Ovary (tissue), 9 donors: ENCODE results near the gene EBF4. TPM values are rescaled to one million over a fixed set of nuclear protein-coding genes. Genes with fewer than 3 reads are reported as not detected.
A peak's percentile ranks its signal among the peaks of the same experiment; 100 is the strongest.

Experiments used
- DNase-seq, 5 donors: peaks; one replicate each; pipeline ENCODE4 v3.0.0-alpha.2; 2019 to 2020
- H3K27ac ChIP-seq, 2 donors: fragments of 200-600 bp; one replicate each; pipeline versions ENCODE4 v1.5.1 to v1.8.0; 2019 to 2022
- H3K27me3 ChIP-seq: fragments of 200-600 bp; one replicate; pipeline ENCODE4 v1.8.0; 2022
- H3K36me3 ChIP-seq: fragments of 200-600 bp; sonication (generic); one replicate; pipeline ENCODE4 v1.5.1; 2019
- H3K4me1 ChIP-seq: one replicate; pipeline ENCODE4 v1.8.1; 2013; ENCODE audit warnings: mild to moderate bottlenecking, moderate library complexity; ENCODE audit not compliant: insufficient read depth
- H3K4me3 ChIP-seq: fragments of 200-600 bp; sonication (generic); one replicate; pipeline ENCODE4 v1.5.1; 2017
- H3K9me3 ChIP-seq, 2 donors: fragments of 200-600 bp in 1 of 2; sonication (generic) in 1 of 2; one replicate each; pipeline versions ENCODE4 v1.5.1 to v1.8.1; 2013 to 2019; ENCODE audit warnings: mild to moderate bottlenecking in 1 of 2, moderate library complexity in 1 of 2
- CTCF ChIP-seq, 3 donors: fragments of 450-650 bp in 2 of 3; fragments of 200-600 bp in 1 of 3; IDR thresholded peaks; one replicate each; pipeline versions ENCODE4 v1.5.1 to v1.8.0; 2016 to 2022; ENCODE audit warnings: antibody characterized with exemption in 3 of 3, mild to moderate bottlenecking in 1 of 3
- EP300 ChIP-seq: sonication (generic); formaldehyde crosslinking; IDR thresholded peaks from one replicate; pipeline ENCODE4 v1.6.1; 2017; ENCODE audit warnings: antibody characterized with exemption
- POLR2A ChIP-seq: fragments of 450-650 bp; IDR thresholded peaks from one replicate; pipeline ENCODE4 v1.6.1; 2017; ENCODE audit warnings: antibody characterized with exemption, mild to moderate bottlenecking, moderate library complexity
- WGBS, 3 donors: extraction: QIAGEN DNeasy Blood & Tissue Kit in 1 of 3; methylation state at CpG; one replicate each; pipeline versions ENCODE4 v1.1.5 to v1.1.7; 2013 to 2017; 5-methylcytosine and 5-hydroxymethylcytosine counted together
- intact Hi-C, 4 donors: fragments of 100-400 bp; cut with DNase I; formaldehyde crosslinking; loops; one replicate each; pipeline versions ENCODE4 v1.11.0 to v1.15.1; 2022 to 2023
- polyA plus RNA-seq, 2 donors: library from polyadenylated mRNA; stranded (reverse); fragments of 200-250 nt in 1 of 2; fragments of 350-450 nt in 1 of 2; fragmentation: Illumina TruSeq in 1 of 2; extraction: RNeasy Lipid Tissue Mini Kit (QIAGEN cat#74804) in 1 of 2; gene quantifications; one replicate each; pipeline ENCODE4 v1.2.3, GENCODE V29; 2013 to 2014
- total RNA-seq, 7 donors: library from RNA; depleted of rRNA in 2 of 7; stranded (reverse); fragments of >200 nt in 2 of 7; fragmentation: NEBNext Ultra II Directional in 3 of 7; extraction: Animal tissue kit (Norgen Biotek cat#: 25700) in 3 of 7; gene quantifications; one replicate each; pipeline versions ENCODE4 v1.1.0 to v1.2.4, GENCODE V29; 2016 to 2023
- donor health status: DM: no; HTN: no; CAD: no; lungs with moderate emphysema.
- donor health status: DM: no; HTN: no; CAD: no.
- donor health status: Bipolar disorder and iron deficiency.
- donor health status: DM: yes; HTN: yes; CAD: no.
- donor health status: DM: no; HTN: no; CAD: no.
- donor health status: DM: yes; HTN: yes; CAD: no.

EBF4 gene
- total and polyA plus RNA-seq, 9 donors, result 9.4 to 67.7 (median 36.2) TPM

DNA sequence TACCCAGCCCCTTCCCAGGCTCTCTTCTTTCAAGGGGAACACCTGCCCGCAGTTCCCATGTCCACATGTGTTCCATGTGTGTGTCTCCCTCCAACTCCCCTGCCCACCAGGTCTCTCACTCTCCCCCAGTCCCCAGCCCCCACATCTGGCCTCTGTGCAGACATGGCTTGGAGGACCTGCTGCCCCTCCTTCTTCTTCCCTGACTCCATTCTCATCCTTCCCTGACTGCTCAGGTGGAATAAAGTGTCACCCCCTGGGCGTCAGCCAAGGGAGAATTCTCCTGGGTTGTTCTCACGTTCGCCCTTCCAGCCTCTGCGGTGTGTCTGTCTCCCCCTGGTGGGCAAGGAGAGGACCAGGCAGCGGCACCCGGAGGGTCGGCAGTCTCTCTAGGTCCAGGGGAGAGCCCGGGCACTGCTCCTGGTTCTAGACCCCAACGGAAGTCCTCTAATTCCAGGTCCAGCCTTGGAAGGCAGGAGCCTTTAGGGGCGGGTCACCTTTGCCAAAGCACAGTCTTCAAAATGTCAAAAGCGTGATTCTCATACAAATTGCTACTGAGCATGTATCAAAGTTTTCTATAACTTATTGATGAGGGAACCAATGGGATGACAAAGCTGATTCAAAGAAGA, 50.5 kb downstream of the EBF4 start:
- H3K4me1 ChIP-seq, result no peaks in the 10 kb centered on the region
- intact Hi-C loops, result no loop called here
- no peaks in the 10 kb centered on the region for H3K9me3 ChIP-seq
- H3K4me3 ChIP-seq, result no peak overlapping the region
- peak; percentile 37 to 59 (median 51) for DNase-seq
- no peak overlapping the region for H3K27ac ChIP-seq
- WGBS, 3 donors, result 16 to 17% (median 17%) methylated on average over 12 of the region's 12 CpGs
- H3K36me3 ChIP-seq, result no peaks in the 10 kb centered on the region
- TF ChIP-seq POLR2A, result no peak
- TF ChIP-seq EP300, result no peak
- peak; percentile 25 to 38 (median 35) for TF ChIP-seq CTCF (IDR thresholded peaks at IDR 0.05)
- no peaks in the 10 kb centered on the region for H3K27me3 ChIP-seq

- H3K4me3 ChIP-seq, result no peak overlapping the region
- DNase-seq, result peak in 1 of 5 donors; percentile 6
- intact Hi-C loops, result loop anchor here in 1 of 4 donors (5.0 kb wide), 1 partner anchor 48 kb away; no protein-coding TSS in a partner anchor
- TF ChIP-seq EP300, result no peak
- no peak for TF ChIP-seq CTCF (IDR thresholded peaks at IDR 0.05)
- TF ChIP-seq POLR2A, result no peak
- H3K27me3 ChIP-seq, result no peaks in the 10 kb centered on the region
- no peaks in the 10 kb centered on the region for H3K36me3 ChIP-seq
- WGBS, 3 donors, result 82 to 89% (median 85%) methylated on average over 12 of the region's 12 CpGs
- H3K4me1 ChIP-seq, result no peaks in the 10 kb centered on the region
- H3K9me3 ChIP-seq, result no peaks in the 10 kb centered on the region
- no peak overlapping the region for H3K27ac ChIP-seq
Observed at GRCh38 chr20:2745060-2745910, 52.7 kb downstream of the EBF4 start.

- peak in 1 of 5 donors; percentile 2 for DNase-seq
- 89 to 94% (median 90%) methylated on average over 4 of the region's 4 CpGs for WGBS, 3 donors
- Histone ChIP-seq H3K4me1 (no peaks in the 10 kb centered on the region), H3K9me3 (no peaks in the 10 kb centered on the region), H3K27me3 (no peaks in the 10 kb centered on the region), H3K4me3 (no peak overlapping the region), H3K27ac (no peak overlapping the region), H3K36me3 (no peaks in the 10 kb centered on the region)
- TF ChIP-seq EP300 (no peak), POLR2A (no peak), CTCF (IDR thresholded peaks at IDR 0.05) (no peak)
- intact Hi-C loops, result loop anchor here in 1 of 4 donors (5.0 kb wide), 1 partner anchor 49 kb away; no protein-coding TSS in a partner anchor
Observed at GRCh38 chr20:2745936-2746635, 53.5 kb downstream of the EBF4 start.

DNA sequence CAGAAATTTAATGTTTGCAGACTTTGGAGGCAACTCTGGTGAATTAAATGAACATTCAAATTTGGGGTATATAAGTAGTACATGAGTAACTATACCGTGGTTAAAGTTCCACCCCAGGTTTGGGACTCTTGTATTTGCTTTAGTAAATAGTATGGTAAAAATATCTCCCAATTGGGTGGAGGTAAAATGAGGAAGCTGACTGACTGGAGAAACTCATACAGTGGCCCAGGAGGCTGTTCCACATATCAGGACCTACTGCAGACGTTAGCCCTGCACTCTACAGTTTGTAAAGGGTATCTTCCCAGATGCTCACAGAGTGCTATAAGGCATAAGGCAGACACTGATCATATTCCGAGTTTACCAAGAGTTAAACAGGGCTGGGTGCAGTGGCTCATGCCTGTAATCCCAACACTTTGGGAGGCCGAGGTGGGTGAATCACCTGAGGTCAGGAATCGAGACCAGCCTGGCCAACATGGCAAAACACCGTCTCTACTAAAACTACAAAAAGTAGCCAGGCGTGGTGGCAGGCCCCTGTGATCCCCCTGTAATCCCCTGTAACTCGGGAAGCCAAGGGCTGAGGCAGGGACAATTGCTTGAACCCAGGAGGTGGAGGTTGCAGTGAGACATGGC, 54.2 kb downstream of the EBF4 start:
- Histone ChIP-seq H3K27ac (no peak overlapping the region), H3K4me3 (no peak overlapping the region), H3K9me3 (no peaks in the 10 kb centered on the region), H3K27me3 (no peaks in the 10 kb centered on the region), H3K4me1 (peaks cover 2% of the 10 kb centered on the region), H3K36me3 (no peaks in the 10 kb centered on the region)
- 73 to 82% (median 76%) methylated on average over 8 of the region's 8 CpGs for WGBS, 3 donors
- intact Hi-C loops, result loop anchor here in 1 of 4 donors (5.0 kb wide), 1 partner anchor 49 kb away; no protein-coding TSS in a partner anchor
- no peak for DNase-seq
- TF ChIP-seq EP300 (no peak), CTCF (IDR thresholded peaks at IDR 0.05) (no peak), POLR2A (no peak)
